Left lung (tissue), 10 donors: Measurements from ENCODE around the gene NCOA7. TPM values are rescaled to one million over a fixed set of nuclear protein-coding genes. Genes with fewer than 3 reads are reported as not detected.
A peak's percentile ranks its signal among the peaks of the same experiment; 100 is the strongest.
"Not testable (repeated sequence)": the region's sequence is repeated elsewhere in the genome, so short reads cannot be mapped to it uniquely, and the experiment has no call there.

Source experiments
- ATAC-seq: fragments of 200-7000 bp; cut with Tn5 transposase; one replicate; pipeline ENCODE4 v1.9.1; 2020; ENCODE audit warnings: moderate library complexity
- DNase-seq, 4 donors: peaks; one replicate each; pipeline ENCODE4 v3.0.0-alpha.2; 2013 to 2020
- H3K27ac ChIP-seq, 2 donors: fragments of 200-600 bp; sonication (generic) in 1 of 2; one replicate each; pipeline versions ENCODE4 v1.5.0 to v1.8.0; 2020 to 2021
- H3K27me3 ChIP-seq, 2 donors: fragments of 200-600 bp; sonication (generic) in 1 of 2; one replicate each; pipeline versions ENCODE4 v1.5.0 to v1.8.0; 2020 to 2021
- H3K36me3 ChIP-seq, 2 donors: fragments of 200-600 bp; sonication (generic) in 1 of 2; one replicate each; pipeline versions ENCODE4 v1.5.0 to v1.8.0; 2020 to 2021
- H3K4me1 ChIP-seq, 2 donors: fragments of 200-600 bp; one replicate each; pipeline ENCODE4 v1.8.0; 2021
- H3K4me3 ChIP-seq, 2 donors: fragments of 200-600 bp; sonication (generic) in 1 of 2; one replicate each; pipeline versions ENCODE4 v1.5.0 to v1.8.0; 2020 to 2021; ENCODE audit warnings: mild to moderate bottlenecking in 1 of 2
- H3K9me3 ChIP-seq, 2 donors: fragments of 200-600 bp; sonication (generic) in 1 of 2; one replicate each; pipeline versions ENCODE4 v1.5.0 to v1.8.0; 2020 to 2021
- intact Hi-C, 2 donors: fragments of 100-400 bp; cut with DNase I; formaldehyde crosslinking; loops; one replicate each; pipeline versions ENCODE4 v1.11.2 to v1.14.2; 2022
- polyA plus RNA-seq, 6 donors: library from polyadenylated mRNA; unstranded; fragments of 120-200 nt; gene quantifications; one replicate each; pipeline ENCODE4 v1.2.1, GENCODE V29; 2013; ENCODE audit not compliant: insufficient read length in 6 of 6
- total RNA-seq, 2 donors: library from RNA; stranded (reverse); fragmentation: NEBNext Ultra II Directional; extraction: Animal tissue kit (Norgen Biotek cat#: 25700); gene quantifications; one replicate each; pipeline ENCODE4 v1.2.1, GENCODE V29; 2021
- TF ChIP-seq, protein P1 (sequence below), 2 donors: fragments of 200-600 bp; sonication (generic) in 1 of 2; IDR thresholded peaks; one replicate each; pipeline versions ENCODE4 v1.5.0 to v1.8.0; 2021; ENCODE audit warnings: antibody characterized with exemption in 2 of 2
- donor health status: DM: no; HTN: yes; CAD: no.
- donor health status: DM: no; HTN: no; CAD: no.

The NCOA7 gene
- total and polyA plus RNA-seq, 8 donors, result 16.1 to 94.3 (median 18.3) TPM

DNA sequence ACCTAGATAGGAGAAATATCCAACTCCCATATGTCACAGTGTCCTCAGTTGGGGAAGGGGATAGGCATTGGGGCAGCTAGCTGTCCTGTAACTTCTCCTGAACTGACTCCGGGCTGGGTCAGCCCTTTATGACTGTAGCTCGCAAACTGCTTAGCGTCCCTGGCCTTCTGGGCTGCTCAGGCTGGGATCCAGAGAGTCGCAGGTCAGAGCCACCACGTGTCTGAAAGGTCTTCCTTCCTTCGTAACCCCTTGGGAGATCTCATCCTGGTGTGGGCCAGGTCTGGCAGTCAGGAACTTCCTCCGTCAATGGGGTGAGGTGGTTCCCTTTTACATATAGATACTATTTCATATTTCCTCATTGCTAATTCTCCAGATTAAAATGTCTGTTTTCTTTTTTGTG, 137.0 kb downstream of the NCOA7 start:
- ATAC-seq (peak; percentile 8), DNase-seq (no peak)
- TF ChIP-seq, protein P1, sequence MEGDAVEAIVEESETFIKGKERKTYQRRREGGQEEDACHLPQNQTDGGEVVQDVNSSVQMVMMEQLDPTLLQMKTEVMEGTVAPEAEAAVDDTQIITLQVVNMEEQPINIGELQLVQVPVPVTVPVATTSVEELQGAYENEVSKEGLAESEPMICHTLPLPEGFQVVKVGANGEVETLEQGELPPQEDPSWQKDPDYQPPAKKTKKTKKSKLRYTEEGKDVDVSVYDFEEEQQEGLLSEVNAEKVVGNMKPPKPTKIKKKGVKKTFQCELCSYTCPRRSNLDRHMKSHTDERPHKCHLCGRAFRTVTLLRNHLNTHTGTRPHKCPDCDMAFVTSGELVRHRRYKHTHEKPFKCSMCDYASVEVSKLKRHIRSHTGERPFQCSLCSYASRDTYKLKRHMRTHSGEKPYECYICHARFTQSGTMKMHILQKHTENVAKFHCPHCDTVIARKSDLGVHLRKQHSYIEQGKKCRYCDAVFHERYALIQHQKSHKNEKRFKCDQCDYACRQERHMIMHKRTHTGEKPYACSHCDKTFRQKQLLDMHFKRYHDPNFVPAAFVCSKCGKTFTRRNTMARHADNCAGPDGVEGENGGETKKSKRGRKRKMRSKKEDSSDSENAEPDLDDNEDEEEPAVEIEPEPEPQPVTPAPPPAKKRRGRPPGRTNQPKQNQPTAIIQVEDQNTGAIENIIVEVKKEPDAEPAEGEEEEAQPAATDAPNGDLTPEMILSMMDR (IDR thresholded peaks at IDR 0.05), result no peak
- Histone ChIP-seq H3K9me3 (no peaks in the 10 kb centered on the region), H3K27me3 (no peaks in the 10 kb centered on the region), H3K4me3 (no peak overlapping the region), H3K4me1 (peaks cover 5 to 29% of the 10 kb centered on the region in 2 donors), H3K36me3 (peaks cover 0 to 80% of the 10 kb centered on the region in 2 donors), H3K27ac (no peak overlapping the region)
- intact Hi-C loops, result no loop called here

DNA sequence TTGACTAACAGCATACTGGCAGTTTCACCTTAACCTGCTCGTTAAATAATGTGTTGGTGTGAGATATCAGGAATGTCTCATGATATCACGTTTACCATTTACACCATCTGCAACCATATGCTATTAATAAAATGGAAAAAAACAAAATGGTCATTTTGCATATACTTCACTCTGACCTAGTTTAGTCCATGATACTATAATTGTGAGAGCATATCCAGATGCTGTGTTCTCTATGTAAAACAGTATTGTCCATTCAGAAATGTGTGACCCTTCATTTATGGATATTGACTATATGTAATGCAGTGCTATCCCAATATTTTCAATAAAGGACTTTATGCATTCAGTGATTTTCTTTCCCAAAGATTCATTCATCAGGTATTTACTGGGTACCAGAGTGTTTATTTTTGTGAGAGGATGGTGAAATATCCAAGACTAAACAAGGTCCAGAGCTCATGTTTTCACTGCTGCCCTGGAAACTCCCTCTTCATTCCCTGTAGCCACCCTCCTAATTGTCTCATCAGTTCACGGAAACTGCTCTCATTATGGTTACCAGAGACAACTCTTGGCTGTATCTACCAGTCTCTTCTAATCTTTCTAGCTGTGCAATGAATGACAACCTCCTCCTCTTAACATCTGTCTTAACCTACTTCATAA, 140.1 kb downstream of the NCOA7 start:
- Histone ChIP-seq H3K9me3 (no peaks in the 10 kb centered on the region), H3K4me1 (no peaks in the 10 kb centered on the region), H3K27ac (no peak overlapping the region), H3K4me3 (no peak overlapping the region), H3K27me3 (no peaks in the 10 kb centered on the region), H3K36me3 (peaks cover 0 to 48% of the 10 kb centered on the region in 2 donors)
- ATAC-seq, result no peak
- TF ChIP-seq, protein P1 (IDR thresholded peaks at IDR 0.05), result no peak
- intact Hi-C loops, result no loop called here
- no peak for DNase-seq

DNA sequence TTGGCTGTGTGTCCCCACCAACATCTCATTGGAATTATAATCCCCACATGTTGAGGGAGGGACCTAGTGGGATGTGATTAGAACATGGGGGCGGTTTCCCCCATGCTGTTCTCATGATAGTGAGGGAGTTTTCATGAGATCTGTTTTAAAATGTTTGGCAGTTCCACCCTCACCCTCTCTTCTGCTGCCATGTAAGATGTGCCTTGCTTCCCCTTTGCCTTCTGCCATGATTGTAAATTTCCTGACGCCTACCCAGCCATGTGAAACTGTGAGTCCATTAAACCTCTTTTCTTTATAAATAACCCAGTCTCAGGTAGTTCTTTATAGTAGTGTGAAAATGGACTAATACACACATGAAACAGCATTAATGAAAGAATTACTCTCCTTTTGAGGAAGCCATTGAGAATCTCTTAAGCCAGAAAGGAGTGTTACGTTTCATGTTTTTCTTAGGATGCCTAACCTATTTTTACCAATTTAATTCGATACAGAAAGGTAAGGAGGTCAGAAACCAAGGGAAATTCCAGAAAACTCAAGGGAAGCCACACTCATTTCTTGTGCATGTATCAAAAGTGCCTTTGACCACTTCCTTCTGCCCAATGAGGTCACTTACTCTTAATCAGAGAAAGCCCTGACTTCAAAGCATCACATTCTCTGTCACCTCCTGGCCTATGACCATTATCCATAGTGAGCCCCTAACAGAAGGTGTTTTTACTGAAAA, 141.1 kb downstream of the NCOA7 start:
- H3K9me3 ChIP-seq, result no peaks in the 10 kb centered on the region
- H3K36me3 ChIP-seq, result peaks cover 0 to 42% of the 10 kb centered on the region in 2 donors
- H3K4me3 ChIP-seq, result no peak overlapping the region
- H3K4me1 ChIP-seq, result no peaks in the 10 kb centered on the region
- ATAC-seq, result no peak
- no peaks in the 10 kb centered on the region for H3K27me3 ChIP-seq
- no peak overlapping the region for H3K27ac ChIP-seq
- intact Hi-C loops, result no loop called here
- TF ChIP-seq, protein P1 (IDR thresholded peaks at IDR 0.05), result no peak
- DNase-seq, result no peak

GRCh38 chr6:125932451-125932795, 141.7 kb downstream of the NCOA7 start:
- DNase-seq, result no peak
- Histone ChIP-seq H3K27ac (no peak overlapping the region), H3K9me3 (no peaks in the 10 kb centered on the region), H3K4me3 (no peak overlapping the region), H3K27me3 (no peaks in the 10 kb centered on the region), H3K36me3 (peaks cover 0 to 37% of the 10 kb centered on the region in 2 donors), H3K4me1 (no peaks in the 10 kb centered on the region)
- TF ChIP-seq, protein P1 (IDR thresholded peaks at IDR 0.05), result no peak
- intact Hi-C loops, result no loop called here
- ATAC-seq, result no peak

DNA sequence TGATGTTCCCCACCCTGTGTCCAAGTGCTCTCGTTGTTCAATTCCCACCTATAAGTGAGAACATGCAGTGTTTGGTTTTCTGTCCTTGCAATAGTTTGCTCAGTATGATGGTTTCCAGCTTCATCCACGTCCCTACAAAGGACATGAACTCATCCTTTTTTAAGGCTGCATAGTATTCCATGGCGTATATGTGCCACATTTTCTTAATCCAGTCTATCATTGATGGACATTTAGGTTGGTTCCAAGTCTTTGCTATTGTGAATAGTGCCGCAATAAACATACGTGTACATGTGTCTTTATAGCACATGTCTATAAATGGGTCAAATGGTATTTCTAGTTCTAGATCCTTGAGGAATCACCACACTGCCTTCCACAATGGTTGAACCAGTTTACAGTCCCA, 144.8 kb downstream of the NCOA7 start:
- H3K9me3 ChIP-seq, H3K27me3 ChIP-seq, intact Hi-C loops, DNase-seq, H3K4me1 ChIP-seq, H3K4me3 ChIP-seq, ATAC-seq, H3K27ac ChIP-seq: not testable (repeated sequence)
- peaks cover 0 to 12% of the 10 kb centered on the region in 2 donors for H3K36me3 ChIP-seq
